Measurements from ENCODE around the gene PSMD1.
"Not testable (repeated sequence)": the region's sequence is repeated elsewhere in the genome, so short reads cannot be mapped to it uniquely, and the experiment has no call there.

PSMD1 gene

GRCh38 chr2:231062776-231063175 is 6.1 kb downstream of the PSMD1 start:
- Histone ChIP-seq H3K14ac (ENCODE audit: low read length) (no peak overlapping the region), H4K8ac (ENCODE audit: low read depth, low read length) (no peak overlapping the region), H2AFZ (ENCODE audit: insufficient read depth, low read length, poor library complexity) (no peak overlapping the region), H3K36me3 (ENCODE audit: control insufficient read depth in 1 of 2, insufficient read depth in 2 of 2, low read length in 2 of 2) (peaks cover 9 to 21% of the 10 kb centered on the region in 2 experiments), H3K4ac (ENCODE audit: low read depth, low read length) (no peak overlapping the region), H3K27ac (ENCODE audit: low read depth, low read length) (no peak overlapping the region), H2BK120ac (ENCODE audit: insufficient read depth, low read length, poor library complexity) (no peak overlapping the region), H4K12ac (ENCODE audit: low read depth, low read length) (no peak overlapping the region), H2BK12ac (ENCODE audit: low read length) (no peak overlapping the region), H3K4me2 (ENCODE audit: low read length) (no peak overlapping the region), H3K9ac (ENCODE audit: low read length) (no peak overlapping the region), H2AK5ac (ENCODE audit: low read length) (no peak overlapping the region), H3K4me3 (ENCODE audit: low read depth, low read length) (no peak overlapping the region), H3K27me3 (ENCODE audit: insufficient read depth, low read length) (no peaks in the 10 kb centered on the region), H2BK5ac (ENCODE audit: low read depth, low read length, poor library complexity) (no peak overlapping the region), H3K18ac (ENCODE audit: low read length) (no peak overlapping the region), H4K91ac (ENCODE audit: low read depth, low read length) (no peak overlapping the region), H3K79me1 (ENCODE audit: low read length) (no peaks in the 10 kb centered on the region), H3K4me1 (ENCODE audit: control insufficient read depth in 1 of 2, insufficient read depth in 2 of 2, low read length in 2 of 2) (no peaks in the 10 kb centered on the region), H3K23ac (ENCODE audit: low read length) (no peak overlapping the region), H3K9me3 (ENCODE audit: insufficient read depth, low read depth, low read length) (no peaks in the 10 kb centered on the region), H3K79me2 (ENCODE audit: control insufficient read depth, insufficient read depth, low read length, poor library complexity) (peaks cover 2% of the 10 kb centered on the region)
- WGBS (ENCODE audit: extremely low coverage, insufficient coverage, insufficient read length), result no CpG with 5 or more reads among the region's 3 CpGs
- no peak for DNase-seq

- Histone ChIP-seq H3K4me3 (ENCODE audit: low read depth, low read length) (no peak overlapping the region), H2BK12ac (ENCODE audit: low read length) (no peak overlapping the region), H2AK5ac (ENCODE audit: low read length) (no peak overlapping the region), H3K4ac (ENCODE audit: low read depth, low read length) (no peak overlapping the region), H3K79me2 (ENCODE audit: control insufficient read depth, insufficient read depth, low read length, poor library complexity) (peaks cover 2% of the 10 kb centered on the region), H3K27ac (ENCODE audit: low read depth, low read length) (no peak overlapping the region), H3K9me3 (ENCODE audit: insufficient read depth, low read depth, low read length) (no peaks in the 10 kb centered on the region), H3K23ac (ENCODE audit: low read length) (no peak overlapping the region), H4K8ac (ENCODE audit: low read depth, low read length) (no peak overlapping the region), H2BK5ac (ENCODE audit: low read depth, low read length, poor library complexity) (no peak overlapping the region), H3K14ac (ENCODE audit: low read length) (no peak overlapping the region), H2AFZ (ENCODE audit: insufficient read depth, low read length, poor library complexity) (no peak overlapping the region), H3K9ac (ENCODE audit: low read length) (no peak overlapping the region), H2BK120ac (ENCODE audit: insufficient read depth, low read length, poor library complexity) (no peak overlapping the region), H3K18ac (ENCODE audit: low read length) (no peak overlapping the region), H3K36me3 (ENCODE audit: control insufficient read depth in 1 of 2, insufficient read depth in 2 of 2, low read length in 2 of 2) (peaks cover 9 to 25% of the 10 kb centered on the region in 2 experiments), H3K4me2 (ENCODE audit: low read length) (no peak overlapping the region), H3K4me1 (ENCODE audit: control insufficient read depth in 1 of 2, insufficient read depth in 2 of 2, low read length in 2 of 2) (no peaks in the 10 kb centered on the region), H4K91ac (ENCODE audit: low read depth, low read length) (no peak overlapping the region), H4K12ac (ENCODE audit: low read depth, low read length) (no peak overlapping the region), H3K79me1 (ENCODE audit: low read length) (no peaks in the 10 kb centered on the region), H3K27me3 (ENCODE audit: insufficient read depth, low read length) (no peaks in the 10 kb centered on the region)
- no peak for DNase-seq
- no CpG with 5 or more reads among the region's 1 CpG for WGBS (ENCODE audit: extremely low coverage, insufficient coverage, insufficient read length)
Measured at GRCh38 chr2:231063347-231063746, 6.7 kb downstream of the PSMD1 start.

GRCh38 chr2:231065966-231066365 is 9.3 kb downstream of the PSMD1 start:
- Histone ChIP-seq H3K23ac (ENCODE audit: low read length) (no peak overlapping the region), H3K4me2 (ENCODE audit: low read length) (no peak overlapping the region), H3K4me3 (ENCODE audit: low read depth, low read length) (no peak overlapping the region), H2AFZ (ENCODE audit: insufficient read depth, low read length, poor library complexity) (no peak overlapping the region), H2AK5ac (ENCODE audit: low read length) (no peak overlapping the region), H2BK12ac (ENCODE audit: low read length) (no peak overlapping the region), H3K9ac (ENCODE audit: low read length) (no peak overlapping the region), H3K14ac (ENCODE audit: low read length) (no peak overlapping the region), H2BK5ac (ENCODE audit: low read depth, low read length, poor library complexity) (no peak overlapping the region), H4K12ac (ENCODE audit: low read depth, low read length) (no peak overlapping the region), H4K91ac (ENCODE audit: low read depth, low read length) (no peak overlapping the region), H3K79me2 (ENCODE audit: control insufficient read depth, insufficient read depth, low read length, poor library complexity) (no peaks in the 10 kb centered on the region), H3K4ac (ENCODE audit: low read depth, low read length) (no peak overlapping the region), H3K27ac (ENCODE audit: low read depth, low read length) (no peak overlapping the region), H4K8ac (ENCODE audit: low read depth, low read length) (no peak overlapping the region), H3K4me1 (ENCODE audit: control insufficient read depth in 1 of 2, insufficient read depth in 2 of 2, low read length in 2 of 2) (no peaks in the 10 kb centered on the region), H3K27me3 (ENCODE audit: insufficient read depth, low read length) (no peaks in the 10 kb centered on the region), H3K36me3 (ENCODE audit: control insufficient read depth in 1 of 2, insufficient read depth in 2 of 2, low read length in 2 of 2) (peaks cover 9 to 25% of the 10 kb centered on the region in 2 experiments), H3K18ac (ENCODE audit: low read length) (no peak overlapping the region), H3K9me3 (ENCODE audit: insufficient read depth, low read depth, low read length) (no peaks in the 10 kb centered on the region), H3K79me1 (ENCODE audit: low read length) (no peaks in the 10 kb centered on the region), H2BK120ac (ENCODE audit: insufficient read depth, low read length, poor library complexity) (no peak overlapping the region)
- no peak for DNase-seq
- no CpG with 5 or more reads among the region's 1 CpG for WGBS (ENCODE audit: extremely low coverage, insufficient coverage, insufficient read length)

GRCh38 chr2:231067531-231067930 is 10.9 kb downstream of the PSMD1 start:
- H2BK120ac ChIP-seq (ENCODE audit: insufficient read depth, low read length, poor library complexity); H3K79me2 ChIP-seq (ENCODE audit: control insufficient read depth, insufficient read depth, low read length, poor library complexity); H2AFZ ChIP-seq (ENCODE audit: insufficient read depth, low read length, poor library complexity); H3K4me3 ChIP-seq (ENCODE audit: low read depth, low read length); H4K8ac ChIP-seq (ENCODE audit: low read depth, low read length); H3K4me2 ChIP-seq (ENCODE audit: low read length); H3K9me3 ChIP-seq (ENCODE audit: insufficient read depth, low read depth, low read length); H3K4ac ChIP-seq (ENCODE audit: low read depth, low read length); H4K91ac ChIP-seq (ENCODE audit: low read depth, low read length); H3K27me3 ChIP-seq (ENCODE audit: insufficient read depth, low read length); H4K12ac ChIP-seq (ENCODE audit: low read depth, low read length); H2BK12ac ChIP-seq (ENCODE audit: low read length); H3K79me1 ChIP-seq (ENCODE audit: low read length); H3K23ac ChIP-seq (ENCODE audit: low read length); H2AK5ac ChIP-seq (ENCODE audit: low read length); H3K18ac ChIP-seq (ENCODE audit: low read length); H3K27ac ChIP-seq (ENCODE audit: low read depth, low read length); H3K9ac ChIP-seq (ENCODE audit: low read length); H2BK5ac ChIP-seq (ENCODE audit: low read depth, low read length, poor library complexity); H3K14ac ChIP-seq (ENCODE audit: low read length); H3K4me1 ChIP-seq (ENCODE audit: control insufficient read depth in 1 of 2, insufficient read depth in 2 of 2, low read length in 2 of 2): not testable (repeated sequence)
- WGBS (ENCODE audit: extremely low coverage, insufficient coverage, insufficient read length), result no CpG with 5 or more reads among the region's 8 CpGs
- peaks cover 5 to 23% of the 10 kb centered on the region in 2 experiments for H3K36me3 ChIP-seq (ENCODE audit: control insufficient read depth in 1 of 2, insufficient read depth in 2 of 2, low read length in 2 of 2)
- DNase-seq, result peak; percentile 52 to 69

Measured in trophoblast cell (in vitro differentiated cells and primary cell).